ENCODE measurements around the gene MKI67.

MKI67 gene

GRCh38 chr10:128068398-128069285 lies 57.6 kb downstream of the MKI67 start:
- in situ Hi-C loops (cut with MboI; ENCODE audit: low sequenced_read_pairs), result no loop called here

- in situ Hi-C loops (cut with MboI; ENCODE audit: low sequenced_read_pairs), result no loop called here
Measured at GRCh38 chr10:128067691-128068397, 58.4 kb downstream of the MKI67 start.

- in situ Hi-C loops (cut with MboI; ENCODE audit: low sequenced_read_pairs), result no loop called here
Measured at GRCh38 chr10:128066870-128067382, 59.3 kb downstream of the MKI67 start.

GRCh38 chr10:128065881-128066534 lies 60.2 kb downstream of the MKI67 start:
- in situ Hi-C loops (cut with MboI; ENCODE audit: low sequenced_read_pairs), result no loop called here

GRCh38 chr10:128064970-128065580 lies 61.1 kb downstream of the MKI67 start:
- in situ Hi-C loops (cut with MboI; ENCODE audit: low sequenced_read_pairs), result no loop called here

- in situ Hi-C loops (cut with MboI; ENCODE audit: low sequenced_read_pairs), result no loop called here
Measured at GRCh38 chr10:128064108-128064969, 61.9 kb downstream of the MKI67 start.

- in situ Hi-C loops (cut with MboI; ENCODE audit: low sequenced_read_pairs), result no loop called here
Measured at GRCh38 chr10:128063736-128064107, 62.5 kb downstream of the MKI67 start.

GRCh38 chr10:128062881-128063563 lies 63.2 kb downstream of the MKI67 start:
- in situ Hi-C loops (cut with MboI; ENCODE audit: low sequenced_read_pairs), result no loop called here

GRCh38 chr10:128062331-128062880 lies 63.8 kb downstream of the MKI67 start:
- in situ Hi-C loops (cut with MboI; ENCODE audit: low sequenced_read_pairs), result no loop called here

- in situ Hi-C loops (cut with MboI; ENCODE audit: low sequenced_read_pairs), result no loop called here
Measured at GRCh38 chr10:128061306-128062300, 64.6 kb downstream of the MKI67 start.

- in situ Hi-C loops (cut with MboI; ENCODE audit: low sequenced_read_pairs), result no loop called here
Measured at GRCh38 chr10:128060341-128061250, 65.6 kb downstream of the MKI67 start.

- in situ Hi-C loops (cut with MboI; ENCODE audit: low sequenced_read_pairs), result no loop called here
Measured at GRCh38 chr10:128059982-128060293, 66.3 kb downstream of the MKI67 start.

GRCh38 chr10:128059266-128059981 lies 66.8 kb downstream of the MKI67 start:
- in situ Hi-C loops (cut with MboI; ENCODE audit: low sequenced_read_pairs), result no loop called here

GRCh38 chr10:128058750-128059134 lies 67.5 kb downstream of the MKI67 start:
- in situ Hi-C loops (cut with MboI; ENCODE audit: low sequenced_read_pairs), result no loop called here

- in situ Hi-C loops (cut with MboI; ENCODE audit: low sequenced_read_pairs), result no loop called here
Measured at GRCh38 chr10:128058106-128058749, 68.0 kb downstream of the MKI67 start.
